Activated CD4-positive, alpha-beta memory T cell treated with anti-CD3 and anti-CD28 coated beads for 36 hours (primary cell): ENCODE data around the gene GAP43. TPM values are rescaled to one million over a fixed set of nuclear protein-coding genes. Genes with fewer than 3 reads are reported as not detected.
"Not testable (repeated sequence)": the region's sequence is repeated elsewhere in the genome, so short reads cannot be mapped to it uniquely, and the experiment has no call there.

Experiments used
- CTCF ChIA-PET: fragments of 350-600 bp; sonication (Branson Sonifier 250); formaldehyde crosslinking; loops from one replicate; lab custom pipeline; 2021; ENCODE audit warnings: antibody characterized with exemption, inconsistent platforms; lab: Charles Lee
- POLR2A ChIA-PET: fragments of 350-600 bp; sonication (Branson Sonifier 250); formaldehyde crosslinking; loops from one replicate; lab custom pipeline; 2021; ENCODE audit warnings: antibody characterized with exemption; lab: Charles Lee
- DNase-seq: peaks from one replicate; pipeline ENCODE4 v3.0.0-alpha.2; 2020
- H3K27ac Mint-ChIP-seq: one replicate; pipeline ENCODE4 v1.8.0; 2021; ENCODE audit warnings: mixed read lengths
- H3K27me3 Mint-ChIP-seq: one replicate; pipeline ENCODE4 v1.8.0; 2021; ENCODE audit warnings: mixed read lengths
- H3K36me3 Mint-ChIP-seq: one replicate; pipeline ENCODE4 v1.8.0; 2021; ENCODE audit warnings: mixed read lengths
- H3K4me1 Mint-ChIP-seq: one replicate; pipeline ENCODE4 v1.8.0; 2021; ENCODE audit warnings: low read depth, mixed read lengths
- H3K4me3 Mint-ChIP-seq: one replicate; pipeline ENCODE4 v1.8.0; 2021; ENCODE audit warnings: mild to moderate bottlenecking, mixed read lengths
- H3K9me3 Mint-ChIP-seq: one replicate; pipeline ENCODE4 v1.8.0; 2021; ENCODE audit warnings: mixed read lengths
- intact Hi-C: fragments of 100-400 bp; cut with micrococcal nuclease; formaldehyde crosslinking; loops from one replicate; pipeline ENCODE4 v1.15.1; 2023
- total RNA-seq, 2 experiments: library from RNA; stranded (reverse); gene quantifications; one replicate each; pipeline ENCODE4 v1.2.3, GENCODE V29; 2021

Gene GAP43
- total RNA-seq, 2 experiments from 2014 or later, result not detected

DNA sequence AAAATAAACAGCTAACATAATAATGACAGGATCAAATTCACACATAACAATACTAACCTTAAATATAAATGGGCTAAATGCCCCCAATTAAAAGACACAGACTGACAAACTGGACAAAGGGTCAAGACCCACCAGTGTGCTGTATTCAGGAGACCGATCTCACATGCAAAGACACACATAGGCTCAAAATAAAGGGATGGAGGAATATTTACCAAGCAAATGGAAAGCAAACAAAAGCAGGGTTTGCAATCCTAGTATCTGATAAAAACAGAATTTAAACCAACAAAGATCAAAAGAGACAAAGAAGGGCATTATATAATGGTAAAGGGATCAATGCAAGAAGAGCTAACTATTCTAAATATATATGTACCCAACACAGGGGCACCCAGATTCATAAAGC is 129.7 kb downstream of the GAP43 start:
- intact Hi-C loops, H3K27me3 Mint-ChIP-seq, DNase-seq, H3K4me1 Mint-ChIP-seq, H3K27ac Mint-ChIP-seq, POLR2A ChIA-PET, H3K4me3 Mint-ChIP-seq, H3K9me3 Mint-ChIP-seq, H3K36me3 Mint-ChIP-seq, CTCF ChIA-PET: not testable (repeated sequence)

DNA sequence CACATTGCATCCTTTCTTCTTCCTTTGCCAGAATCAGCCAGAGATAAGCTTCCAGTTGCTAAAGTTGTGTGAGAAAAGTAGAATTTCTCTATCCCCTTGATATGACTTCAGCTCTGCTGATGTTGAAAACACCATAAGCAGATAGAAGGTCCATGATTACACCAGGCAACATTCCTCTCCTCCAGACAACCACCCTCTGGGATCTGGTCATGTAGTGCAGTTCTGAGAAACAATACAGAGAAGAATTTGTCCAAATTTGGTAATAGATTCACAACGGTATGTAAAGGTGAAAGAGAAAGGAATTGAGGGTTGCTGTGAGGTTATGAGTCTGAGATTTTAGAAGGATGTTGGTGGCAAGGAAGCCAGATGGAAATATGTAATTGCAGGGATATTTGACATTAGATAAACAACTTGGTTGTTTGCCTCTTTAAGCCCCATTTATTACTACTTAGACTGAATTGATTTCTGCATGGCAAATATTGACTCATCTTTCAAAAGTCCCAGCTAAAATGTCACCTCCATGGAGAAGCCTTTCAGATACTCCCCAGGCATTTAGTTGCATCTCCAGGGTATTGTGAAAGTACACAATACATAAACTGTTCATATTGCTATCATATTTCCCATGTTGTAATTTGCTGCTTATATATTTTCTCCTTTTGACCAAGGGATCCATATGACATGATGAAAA is 134.9 kb downstream of the GAP43 start:
- H3K27ac Mint-ChIP-seq, result no peak overlapping the region
- POLR2A ChIA-PET, result no interaction called here
- no peaks in the 10 kb centered on the region for H3K36me3 Mint-ChIP-seq
- no peak for DNase-seq
- intact Hi-C loops, result no loop called here
- H3K9me3 Mint-ChIP-seq, result no peaks in the 10 kb centered on the region
- no peaks in the 10 kb centered on the region for H3K27me3 Mint-ChIP-seq
- H3K4me3 Mint-ChIP-seq, result no peak overlapping the region
- no peaks in the 10 kb centered on the region for H3K4me1 Mint-ChIP-seq
- CTCF ChIA-PET, result no interaction called here

DNA sequence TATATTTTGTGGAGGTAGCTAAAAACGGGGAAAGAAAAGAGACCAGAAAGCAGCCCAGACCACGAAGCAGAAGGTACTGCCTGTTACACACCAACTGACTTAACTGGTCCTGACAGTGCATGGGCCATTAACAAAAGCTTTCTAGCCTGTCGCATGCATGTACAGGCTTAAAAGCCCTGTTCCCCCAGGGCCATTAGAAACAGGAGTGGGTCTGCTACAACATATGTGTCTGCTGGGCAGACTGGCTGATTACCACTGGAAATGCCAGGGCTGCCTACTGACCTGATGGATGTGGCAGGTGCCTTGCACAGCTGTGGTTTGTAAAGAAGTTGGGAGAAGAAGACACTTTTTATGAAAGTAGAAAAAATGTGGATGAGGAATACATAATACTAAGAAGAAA is 137.4 kb downstream of the GAP43 start:
- intact Hi-C loops, result no loop called here
- DNase-seq, result no peak
- POLR2A ChIA-PET, result interaction anchor here (0.7 kb wide), 1 partner anchor 180 kb away, joined by 3 read pairs; no protein-coding TSS in a partner anchor
- H3K27ac Mint-ChIP-seq, result no peak overlapping the region
- CTCF ChIA-PET, result no interaction called here
- no peaks in the 10 kb centered on the region for H3K27me3 Mint-ChIP-seq
- no peak overlapping the region for H3K4me3 Mint-ChIP-seq
- H3K36me3 Mint-ChIP-seq, result no peaks in the 10 kb centered on the region
- no peaks in the 10 kb centered on the region for H3K9me3 Mint-ChIP-seq
- no peaks in the 10 kb centered on the region for H3K4me1 Mint-ChIP-seq

DNA sequence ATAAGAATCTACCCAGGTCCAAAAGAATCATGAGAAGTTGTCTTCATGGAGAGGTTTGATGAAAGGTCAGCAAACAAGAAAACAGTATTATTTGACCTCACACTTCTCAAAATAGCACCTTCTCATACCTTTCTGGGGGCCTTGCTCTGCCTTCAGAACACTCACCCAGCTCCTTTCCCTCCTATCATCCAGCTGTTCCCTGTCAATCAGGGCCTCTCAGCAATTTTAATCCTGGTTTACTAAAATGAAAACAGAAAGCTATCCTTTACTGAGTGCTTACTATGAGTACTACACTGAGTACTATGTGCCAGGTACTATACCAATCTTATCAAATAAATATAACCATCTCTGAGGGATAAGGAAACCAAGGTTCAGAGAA is 138.6 kb downstream of the GAP43 start:
- H3K4me3 Mint-ChIP-seq, result no peak overlapping the region
- POLR2A ChIA-PET, result no interaction called here
- DNase-seq, result no peak
- no peaks in the 10 kb centered on the region for H3K36me3 Mint-ChIP-seq
- CTCF ChIA-PET, result no interaction called here
- intact Hi-C loops, result no loop called here
- H3K9me3 Mint-ChIP-seq, result no peaks in the 10 kb centered on the region
- H3K4me1 Mint-ChIP-seq, result no peaks in the 10 kb centered on the region
- no peak overlapping the region for H3K27ac Mint-ChIP-seq
- H3K27me3 Mint-ChIP-seq, result peaks cover 1% of the 10 kb centered on the region

DNA sequence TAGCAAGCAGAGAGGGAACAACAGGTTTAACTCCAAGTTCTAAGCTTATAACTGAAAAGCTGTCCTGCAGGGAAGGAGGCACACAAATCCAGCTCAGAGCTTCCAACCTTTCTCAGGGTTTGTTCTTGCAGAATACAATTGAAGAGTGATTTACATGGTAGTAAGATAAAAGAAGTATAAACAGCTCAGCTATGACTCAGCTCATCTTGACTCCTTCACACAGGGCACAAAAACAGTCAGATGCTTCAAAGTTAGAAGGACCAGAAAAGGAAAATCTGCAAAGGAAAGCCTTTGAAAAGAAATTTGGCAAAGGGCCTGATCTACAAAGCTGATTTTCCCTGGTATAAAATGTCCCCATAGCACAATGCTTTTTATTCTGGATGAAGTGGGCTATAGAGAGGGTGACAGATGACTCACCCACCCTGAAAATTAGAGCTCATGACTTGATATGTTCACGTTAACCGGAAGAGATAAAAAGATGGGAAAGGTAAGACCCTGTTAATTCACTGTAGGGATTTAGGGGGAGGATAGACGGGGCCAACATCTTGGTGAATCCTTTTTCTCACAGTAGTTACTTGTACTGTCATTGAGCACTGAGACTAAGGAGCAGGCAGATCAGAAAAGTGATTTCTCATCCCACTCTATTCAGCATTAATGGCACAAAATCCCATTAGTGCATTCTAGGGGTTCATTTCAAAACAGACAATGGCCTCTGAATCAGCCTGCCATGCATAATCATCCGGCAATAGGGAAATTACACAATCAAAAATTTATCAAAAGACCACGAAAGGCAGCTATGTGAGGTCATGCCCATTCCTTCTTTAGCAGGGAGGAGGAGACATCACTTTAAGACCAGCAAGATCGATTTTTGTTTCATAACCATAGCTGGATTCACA is 143.5 kb downstream of the GAP43 start:
- Mint-ChIP-seq H3K9me3 (no peaks in the 10 kb centered on the region), H3K4me3 (no peak overlapping the region), H3K27me3 (peaks cover 1% of the 10 kb centered on the region), H3K4me1 (no peaks in the 10 kb centered on the region), H3K27ac (no peak overlapping the region), H3K36me3 (no peaks in the 10 kb centered on the region)
- CTCF ChIA-PET, result interaction anchor here (1.0 kb wide), 1 partner anchor 17 kb away, joined by 4 read pairs; no protein-coding TSS in a partner anchor
- POLR2A ChIA-PET, result no interaction called here
- DNase-seq, result no peak
- intact Hi-C loops, result no loop called here

DNA sequence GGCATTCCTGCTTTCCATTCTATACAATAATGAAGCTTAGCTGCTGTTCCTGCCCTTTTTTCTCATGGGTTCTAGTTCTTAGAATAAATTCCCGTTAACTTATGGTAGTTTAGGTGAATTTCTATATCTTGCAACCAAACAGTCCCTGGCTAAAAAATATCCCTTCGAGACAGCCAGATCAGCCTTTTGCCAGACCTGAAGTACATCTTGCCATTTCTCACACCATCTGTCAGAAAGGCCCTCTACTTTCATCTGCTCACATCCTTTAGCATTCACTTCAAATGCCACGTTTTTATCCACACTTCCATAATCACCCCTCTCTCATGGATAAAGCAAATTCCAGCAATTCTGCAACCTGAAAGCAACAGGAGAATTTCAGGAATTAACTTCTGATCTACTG is 145.4 kb downstream of the GAP43 start:
- H3K4me3 Mint-ChIP-seq, result no peak overlapping the region
- no peak for DNase-seq
- ChIA-PET POLR2A (no interaction called here), CTCF (no interaction called here)
- H3K36me3 Mint-ChIP-seq, result no peaks in the 10 kb centered on the region
- no peaks in the 10 kb centered on the region for H3K4me1 Mint-ChIP-seq
- H3K27ac Mint-ChIP-seq, result no peak overlapping the region
- H3K9me3 Mint-ChIP-seq, result no peaks in the 10 kb centered on the region
- intact Hi-C loops, result no loop called here
- peaks cover 3% of the 10 kb centered on the region for H3K27me3 Mint-ChIP-seq
